B cell (primary cell): ENCODE data around the gene APPL1. TPM values are rescaled to one million over a fixed set of nuclear protein-coding genes. Genes with fewer than 3 reads are reported as not detected.

Source experiments
- ATAC-seq: fragments of 200-7000 bp; cut with Tn5 transposase; one replicate; pipeline ENCODE4 v1.10.0; 2021; ENCODE audit warnings: low read depth, mild to moderate bottlenecking, moderate number of reproducible peaks, moderate library complexity
- CTCF ChIA-PET: fragments of 350-600 bp; sonication (Branson Sonifier 250); formaldehyde crosslinking; loops from one replicate; lab custom pipeline; 2021; ENCODE audit warnings: antibody characterized with exemption, inconsistent platforms; lab: Charles Lee
- POLR2A ChIA-PET: fragments of 350-600 bp; sonication (Branson Sonifier 250); formaldehyde crosslinking; loops from one replicate; lab custom pipeline; 2021; ENCODE audit warnings: antibody characterized with exemption; lab: Charles Lee
- DNase-seq: peaks from one replicate; pipeline ENCODE4 v3.0.0; 2013
- H2AFZ ChIP-seq: 2 replicates; pipeline ENCODE4 v1.6.1; 2012; ENCODE audit warnings: mild to moderate bottlenecking, low read depth, low read length; ENCODE audit not compliant: insufficient read depth, poor library complexity, severe bottlenecking
- H3K27ac ChIP-seq, 2 donors: 1 replicate in 1 of 2; 2 replicates in 1 of 2; pipeline ENCODE4 v1.5.1; 2012 to 2013; ENCODE audit warnings: low read length in 2 of 2, mild to moderate bottlenecking in 2 of 2, moderate library complexity in 1 of 2
- H3K27me3 ChIP-seq, 4 experiments: fragments of 200-600 bp in 1 of 4; sonication (generic) in 1 of 4; replicated peaks in 1 of 4; 1 replicate in 2 of 4; 2 replicates in 2 of 4; pipeline versions ENCODE4 v1.6.1 to v1.7.0; 2013 to 2016; ENCODE audit warnings: low read length in 3 of 4, mild to moderate bottlenecking in 2 of 4, mixed read lengths in 1 of 4, moderate library complexity in 1 of 4; ENCODE audit not compliant: insufficient read depth in 4 of 4, control insufficient read depth in 3 of 4; ENCODE audit errors: control extremely low read depth in 1 of 4
- H3K36me3 ChIP-seq, 2 experiments: replicated peaks in 1 of 2; 1 replicate in 1 of 2; 2 replicates in 1 of 2; pipeline versions ENCODE4 v1.6.1 to v1.7.1; 2013; ENCODE audit warnings: low read length in 1 of 2; ENCODE audit not compliant: insufficient read depth in 2 of 2, control insufficient read depth in 1 of 2; ENCODE audit errors: control extremely low read depth in 1 of 2, extremely low read depth in 1 of 2
- H3K4me1 ChIP-seq, 2 donors: fragments of 200-600 bp in 1 of 2; sonication (generic) in 1 of 2; 1 replicate in 1 of 2; 2 replicates in 1 of 2; pipeline versions ENCODE4 v1.5.1 to v1.6.1; 2013 to 2017; ENCODE audit warnings: low read length in 2 of 2; ENCODE audit not compliant: control insufficient read depth in 2 of 2, insufficient read depth in 2 of 2
- H3K4me2 ChIP-seq: replicated peaks from 2 replicates; pipeline ENCODE3; 2012; ENCODE audit warnings: mild to moderate bottlenecking, low read depth, low read length; ENCODE audit not compliant: poor library complexity, severe bottlenecking
- H3K4me3 ChIP-seq, 5 experiments: fragments of 200-600 bp in 1 of 5; sonication (generic) in 1 of 5; 1 replicate in 3 of 5; 2 replicates in 2 of 5; pipeline versions ENCODE4 v1.5.1 to v1.7.0; 2011 to 2016; ENCODE audit warnings: low read length in 4 of 5, mild to moderate bottlenecking in 4 of 5, low read depth in 2 of 5, control low read depth in 1 of 5, moderate library complexity in 1 of 5; ENCODE audit not compliant: insufficient read depth in 1 of 5; ENCODE audit errors: control extremely low read depth in 1 of 5, extremely low read depth in 1 of 5
- H3K79me2 ChIP-seq: fragments of 200-600 bp; sonication (generic); one replicate; pipeline ENCODE4 v1.6.0; 2016; ENCODE audit warnings: low read length; ENCODE audit not compliant: control insufficient read depth, insufficient read depth
- H3K9ac ChIP-seq: fragments of 200-600 bp; sonication (generic); 2 replicates; pipeline ENCODE4 v1.6.1; 2017; ENCODE audit warnings: mild to moderate bottlenecking, low read length, moderate library complexity
- H3K9me3 ChIP-seq, 3 donors: one replicate each; pipeline versions ENCODE4 v1.6.1 to v1.7.1; 2013; ENCODE audit warnings: low read length in 2 of 3; ENCODE audit not compliant: control insufficient read depth in 2 of 3, insufficient read depth in 1 of 3; ENCODE audit errors: control extremely low read depth in 1 of 3
- H4K20me1 ChIP-seq: 2 replicates; pipeline ENCODE4 v1.6.0; 2012; ENCODE audit warnings: mild to moderate bottlenecking, low read length; ENCODE audit not compliant: insufficient read depth, control insufficient read depth, poor library complexity, severe bottlenecking
- H3K27ac Mint-ChIP-seq: one replicate; pipeline ENCODE4 v1.8.0; 2021; ENCODE audit warnings: mixed read lengths
- H3K27me3 Mint-ChIP-seq: one replicate; pipeline ENCODE4 v1.8.0; 2021; ENCODE audit warnings: mixed read lengths
- H3K4me1 Mint-ChIP-seq: one replicate; pipeline ENCODE4 v1.8.0; 2021; ENCODE audit warnings: mixed read lengths
- H3K4me3 Mint-ChIP-seq: one replicate; pipeline ENCODE4 v1.8.0; 2021; ENCODE audit warnings: mixed read lengths
- H3K9me3 Mint-ChIP-seq: one replicate; pipeline ENCODE4 v1.8.0; 2022; ENCODE audit warnings: mixed read lengths; ENCODE audit not compliant: insufficient read depth
- EZH2 ChIP-seq: IDR thresholded peaks from 2 replicates; pipeline ENCODE4 v1.6.1; 2012; ENCODE audit warnings: borderline replicate concordance, low read depth, mild to moderate bottlenecking, moderate library complexity, low read length; ENCODE audit not compliant: insufficient read depth, poor library complexity, severe bottlenecking
- WGBS: methylation state at CpG from one replicate; pipeline ENCODE4 v1.1.5; 2013; ENCODE audit warnings: missing lambda C conversion rate; ENCODE audit not compliant: insufficient coverage; 5-methylcytosine and 5-hydroxymethylcytosine counted together
- intact Hi-C: fragments of 100-400 bp; cut with micrococcal nuclease; formaldehyde crosslinking; loops from one replicate; pipeline ENCODE4 v1.10.0; 2022
- polyA plus RNA-seq: library from polyadenylated mRNA; depleted of rRNA; stranded (reverse); fragments of >200 nt; gene quantifications from 2 replicates; pipeline ENCODE4 v1.2.3, GENCODE V29; 2012
- total RNA-seq, 2 donors: library from RNA; stranded (reverse); fragments of 120-200 nt in 1 of 2; gene quantifications; 1 replicate in 1 of 2; 2 replicates in 1 of 2; pipeline versions ENCODE4 v1.2.3 to v1.2.4, GENCODE V29; 2013 to 2022
- TF ChIP-seq, protein P1 (sequence below): fragments of 200-600 bp; IDR thresholded peaks from one replicate; pipeline ENCODE4 v1.8.0; 2022; ENCODE audit warnings: antibody characterized with exemption, mild to moderate bottlenecking

The APPL1 gene
- total and polyA plus RNA-seq, 2 donors (not counting 1 experiment from before 2014, with no cell fraction given), result 25.5 to 69.5 TPM

DNA sequence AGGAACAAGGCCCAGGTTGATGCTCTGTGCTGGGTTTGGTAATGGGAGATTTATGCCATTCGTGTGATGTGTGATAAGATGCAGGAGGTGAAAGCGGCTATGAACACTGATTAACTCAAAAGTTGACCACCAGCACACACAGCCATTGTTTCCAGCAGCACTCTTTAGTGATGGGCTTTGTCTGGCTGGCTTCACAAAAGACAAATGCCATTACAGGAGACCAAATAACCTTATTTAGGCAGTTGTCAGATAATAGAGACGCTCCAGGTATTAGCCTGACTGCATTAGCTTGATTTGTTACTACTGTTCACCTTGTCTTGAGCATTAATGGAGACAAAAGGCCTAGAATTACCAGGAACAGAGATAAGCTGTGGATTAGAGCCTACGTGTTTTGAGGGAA is 32.9 kb upstream of the APPL1 start:
- no peak overlapping the region for H3K4me3 Mint-ChIP-seq
- TF ChIP-seq, protein P1, sequence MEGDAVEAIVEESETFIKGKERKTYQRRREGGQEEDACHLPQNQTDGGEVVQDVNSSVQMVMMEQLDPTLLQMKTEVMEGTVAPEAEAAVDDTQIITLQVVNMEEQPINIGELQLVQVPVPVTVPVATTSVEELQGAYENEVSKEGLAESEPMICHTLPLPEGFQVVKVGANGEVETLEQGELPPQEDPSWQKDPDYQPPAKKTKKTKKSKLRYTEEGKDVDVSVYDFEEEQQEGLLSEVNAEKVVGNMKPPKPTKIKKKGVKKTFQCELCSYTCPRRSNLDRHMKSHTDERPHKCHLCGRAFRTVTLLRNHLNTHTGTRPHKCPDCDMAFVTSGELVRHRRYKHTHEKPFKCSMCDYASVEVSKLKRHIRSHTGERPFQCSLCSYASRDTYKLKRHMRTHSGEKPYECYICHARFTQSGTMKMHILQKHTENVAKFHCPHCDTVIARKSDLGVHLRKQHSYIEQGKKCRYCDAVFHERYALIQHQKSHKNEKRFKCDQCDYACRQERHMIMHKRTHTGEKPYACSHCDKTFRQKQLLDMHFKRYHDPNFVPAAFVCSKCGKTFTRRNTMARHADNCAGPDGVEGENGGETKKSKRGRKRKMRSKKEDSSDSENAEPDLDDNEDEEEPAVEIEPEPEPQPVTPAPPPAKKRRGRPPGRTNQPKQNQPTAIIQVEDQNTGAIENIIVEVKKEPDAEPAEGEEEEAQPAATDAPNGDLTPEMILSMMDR, result no peak
- no peak for TF ChIP-seq EZH2
- peaks cover 10% of the 10 kb centered on the region for H3K4me1 Mint-ChIP-seq
- H3K9ac ChIP-seq, result no peak overlapping the region
- no peak for ATAC-seq
- no peak overlapping the region for H2AFZ ChIP-seq
- H3K4me1 ChIP-seq, result no peaks in the 10 kb centered on the region
- 100% methylated on average over 1 of the region's 4 CpGs for WGBS
- H3K27ac Mint-ChIP-seq, result no peak overlapping the region
- no peaks in the 10 kb centered on the region for H3K9me3 Mint-ChIP-seq
- ChIA-PET POLR2A (no interaction called here), CTCF (interaction anchor here (0.5 to 1.7 kb wide), 2 partner anchors 15 to 131 kb away, joined by 3 to 4 read pairs; no protein-coding TSS in a partner anchor)
- H3K36me3 ChIP-seq, result no peaks in the 10 kb centered on the region
- H3K27me3 Mint-ChIP-seq, result peaks cover 3% of the 10 kb centered on the region
- H4K20me1 ChIP-seq, result no peaks in the 10 kb centered on the region
- intact Hi-C loops, result no loop called here
- no peak overlapping the region for H3K4me3 ChIP-seq
- DNase-seq, result no peak
- H3K9me3 ChIP-seq, result no peaks in the 10 kb centered on the region
- H3K27me3 ChIP-seq, result no peaks in the 10 kb centered on the region
- no peaks in the 10 kb centered on the region for H3K79me2 ChIP-seq
- H3K27ac ChIP-seq, result no peak overlapping the region
- H3K4me2 ChIP-seq, result no peak overlapping the region

DNA sequence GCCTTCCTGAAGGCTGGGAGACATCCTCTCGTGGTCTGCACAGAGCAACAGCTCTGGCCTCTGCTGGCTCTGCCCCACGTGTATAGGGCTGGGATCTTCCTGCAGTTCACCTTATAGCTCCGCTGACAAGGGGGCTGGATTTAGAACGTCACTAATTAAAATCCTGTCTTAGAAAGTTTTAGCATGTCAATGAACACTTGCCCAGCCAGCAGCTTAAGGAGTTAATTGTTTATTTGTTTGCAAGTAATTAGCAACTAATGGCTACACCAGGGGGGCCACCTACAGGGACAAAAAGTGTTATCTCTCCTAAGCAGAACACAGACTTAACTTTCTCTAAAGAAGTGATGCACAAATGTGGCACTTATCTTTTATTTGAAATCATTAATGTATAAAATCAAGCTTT is 27.6 kb upstream of the APPL1 start, which contains the start of gene HESX1:
HESX1 (minus strand) TSS at position 84 of the 403 bp plus-strand sequence; CDS start at position 24, 60 bp downstream.
- no peaks in the 10 kb centered on the region for H3K27me3 ChIP-seq
- CTCF ChIA-PET, result interaction anchor here (1.1 kb wide), 1 partner anchor 30 kb away, joined by 4 read pairs; no protein-coding TSS in a partner anchor

More for the DNA sequence above, 27.6 kb upstream of the APPL1 start, which contains the start of gene HESX1:
- Histone ChIP-seq H3K4me3 (no peak within 1 kb of the TSS), H2AFZ (no peak within 1 kb of the TSS), H4K20me1 (no peaks in the 10 kb centered on the region), H3K9me3 (no peaks in the 10 kb centered on the region), H3K27ac (no peak within 1 kb of the TSS), H3K79me2 (no peaks in the 10 kb centered on the region), H3K36me3 (no peaks in the 10 kb centered on the region), H3K9ac (no peak within 1 kb of the TSS), H3K4me1 (no peaks in the 10 kb centered on the region), H3K4me2 (no peak within 1 kb of the TSS)
- POLR2A ChIA-PET, result interaction anchor here (0.7 kb wide), 1 partner anchor 58 kb away, joined by 5 read pairs; no protein-coding TSS in a partner anchor
- TF ChIP-seq, protein P1, result no peak
- TF ChIP-seq EZH2, result no peak
- H3K9me3 Mint-ChIP-seq, result no peaks in the 10 kb centered on the region
- ATAC-seq, result no peak
- WGBS, result 86% methylated on average over 4 of the region's 4 CpGs
- intact Hi-C loops, result no loop called here
- DNase-seq, result no peak
- H3K4me1 Mint-ChIP-seq, result peaks cover 3% of the 10 kb centered on the region
- no peak within 1 kb of the TSS for H3K27ac Mint-ChIP-seq
- no peak within 1 kb of the TSS for H3K4me3 Mint-ChIP-seq
- no peaks in the 10 kb centered on the region for H3K27me3 Mint-ChIP-seq
